Liver (tissue), 3 donors: Measurements from ENCODE around the gene SLC13A2.

Experiments
- CTCF ChIP-seq: fragments of 150-350 bp; IDR thresholded peaks from 2 replicates; pipeline ENCODE4 v1.5.1; 2017; ENCODE audit warnings: improper control_type of control experiment, low read depth, low read length; ENCODE audit not compliant: missing input control
- MAX ChIP-seq: IDR thresholded peaks from 2 replicates; pipeline ENCODE4 v1.6.1; 2016; ENCODE audit warnings: antibody characterized with exemption
- RAD21 ChIP-seq, 2 donors: IDR thresholded peaks; 2 replicates each; pipeline ENCODE4 v1.6.1; 2016; ENCODE audit warnings: antibody characterized with exemption in 2 of 2, mild to moderate bottlenecking in 2 of 2
- donor health status: healthy.
- donor health status: healthy.

- TF ChIP-seq CTCF (no peak), RAD21 (IDR thresholded peaks at IDR 0.05) (no peak), MAX (no peak)
These were observed 72.5 kb downstream of the SLC13A2 start for GRCh38 chr17:28545787-28546415.
